Measurements from ENCODE around the gene LAIR2.

- TF ChIP-seq CTCF (IDR thresholded peaks at IDR 0.05) (no peak), POLR2A (IDR thresholded peaks at IDR 0.05) (no peak)
These were observed 46.6 kb downstream of the LAIR2 start for GRCh38 chr19:54549224-54549623.

Measured in uterus (tissue), 2 donors.